Testis (tissue), 2 donors: ENCODE measurements around the gene CLEC20A.

Experiments
- CTCF ChIP-seq, 3 experiments: fragments of 450-650 bp in 2 of 3; fragments of 200-600 bp in 1 of 3; sonication (generic) in 1 of 3; IDR thresholded peaks; one replicate each; pipeline ENCODE4 v1.5.1; 2016 to 2019; ENCODE audit warnings: antibody characterized with exemption in 3 of 3, mild to moderate bottlenecking in 2 of 3, moderate library complexity in 1 of 3
- POLR2A ChIP-seq: fragments of 450-650 bp; IDR thresholded peaks from one replicate; pipeline ENCODE4 v1.6.1; 2017; ENCODE audit warnings: antibody characterized with exemption, mild to moderate bottlenecking, moderate library complexity

- no peak for TF ChIP-seq CTCF (IDR thresholded peaks at IDR 0.05)
- no peak for TF ChIP-seq POLR2A
Measured at GRCh38 chr1:178484698-178485225, 12.0 kb downstream of the CLEC20A start.
